SK-N-SH (cell line): ENCODE results near the gene HRH1.

Experiments used
- CTCF ChIP-seq: fragments of 200-600 bp; sonication (generic); IDR thresholded peaks from 2 replicates; pipeline ENCODE4 v1.6.1; 2017; ENCODE audit warnings: antibody characterized with exemption, mild to moderate bottlenecking, moderate library complexity
- EP300 ChIP-seq, 2 experiments: IDR thresholded peaks; 2 replicates each; pipeline versions ENCODE4 v1.4.0 to v1.6.1; 2012; ENCODE audit warnings: borderline replicate concordance in 1 of 2, low read depth in 1 of 2, low read length in 1 of 2
- EZH2phosphoT487 ChIP-seq: fragments of 200-600 bp; sonication (generic); IDR thresholded peaks from 2 replicates; pipeline ENCODE4 v1.6.1; 2017; ENCODE audit warnings: low read depth, mixed run types, mild to moderate bottlenecking, antibody characterized with exemption, moderate library complexity, borderline replicate concordance
- FOXM1 ChIP-seq: IDR thresholded peaks from 2 replicates; pipeline ENCODE4 v1.4.0; 2012; ENCODE audit warnings: low read depth, mild to moderate bottlenecking
- JUND ChIP-seq: IDR thresholded peaks from 2 replicates; pipeline ENCODE4 v1.4.0; 2012
- NFIC ChIP-seq: IDR thresholded peaks from 2 replicates; pipeline ENCODE4 v1.4.0; 2012; ENCODE audit warnings: borderline replicate concordance
- NRF1 ChIP-seq: IDR thresholded peaks from 2 replicates; pipeline ENCODE4 v1.6.1; 2012; ENCODE audit warnings: low read depth, mild to moderate bottlenecking, low read length
- POLR2AphosphoS5 ChIP-seq: IDR thresholded peaks from 2 replicates; pipeline ENCODE4 v1.6.1; 2012; ENCODE audit warnings: low read depth, low read length
- RAD21 ChIP-seq: IDR thresholded peaks from 2 replicates; pipeline ENCODE4 v1.6.1; 2012; ENCODE audit warnings: mild to moderate bottlenecking, low read length
- SIN3A ChIP-seq: IDR thresholded peaks from 2 replicates; pipeline ENCODE4 v1.6.1; 2012; ENCODE audit warnings: low read depth, mild to moderate bottlenecking, low read length, moderate library complexity, borderline replicate concordance

DNA sequence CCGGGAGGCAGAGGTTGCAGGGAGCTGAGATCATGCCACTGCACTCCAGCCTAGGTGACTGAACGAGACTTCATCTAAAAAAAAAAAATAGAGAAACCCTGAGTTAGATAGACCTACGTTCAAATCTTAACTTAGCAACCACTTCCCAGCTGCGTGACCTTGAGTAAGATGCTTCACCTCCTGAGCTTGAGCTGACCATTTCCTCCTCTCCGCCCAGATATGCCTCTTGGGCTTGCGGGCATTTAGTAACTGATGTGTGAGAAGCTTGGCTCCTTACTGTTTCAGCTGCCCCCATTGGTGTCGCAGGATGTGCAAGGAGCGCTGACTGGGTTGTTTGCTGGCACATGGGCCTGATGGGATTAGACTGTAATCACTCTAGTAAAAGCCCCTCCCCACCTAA lies 91.0 kb downstream of the HRH1 start:
- TF ChIP-seq CTCF: no peak
- TF ChIP-seq POLR2AphosphoS5: no peak
- no peak for TF ChIP-seq NFIC
- no peak for TF ChIP-seq EP300 (IDR thresholded peaks at IDR 0.05; ENCODE audit: borderline replicate concordance in 1 of 2, low read depth in 1 of 2, low read length in 1 of 2)
- TF ChIP-seq SIN3A: no peak
- no peak for TF ChIP-seq FOXM1
- no peak for TF ChIP-seq RAD21
- TF ChIP-seq EZH2phosphoT487: no peak
- TF ChIP-seq JUND: no peak
- no peak for TF ChIP-seq NRF1
